ENCODE results near the gene ZNF780A.

- TF ChIP-seq CTCF (conservative IDR thresholded peaks at IDR 0.05; ENCODE audit: low read length) (no peak), EZH2phosphoT487 (IDR thresholded peaks at IDR 0.05; ENCODE audit: borderline replicate concordance, low read depth, low read length) (no peak)
Measured at GRCh38 chr19:40110570-40110969, 19.8 kb upstream of the ZNF780A start.
